ENCODE data around the gene CDK19. TPM values are rescaled to one million over a fixed set of nuclear protein-coding genes. Genes with fewer than 3 reads are reported as not detected.
"Not testable (repeated sequence)": the region's sequence is repeated elsewhere in the genome, so short reads cannot be mapped to it uniquely, and the experiment has no call there.

The CDK19 gene
- total and polyA plus RNA-seq, 2 of the 4 experiments (the other 2 are of a cell fraction) = 6.0 to 6.8 TPM

DNA sequence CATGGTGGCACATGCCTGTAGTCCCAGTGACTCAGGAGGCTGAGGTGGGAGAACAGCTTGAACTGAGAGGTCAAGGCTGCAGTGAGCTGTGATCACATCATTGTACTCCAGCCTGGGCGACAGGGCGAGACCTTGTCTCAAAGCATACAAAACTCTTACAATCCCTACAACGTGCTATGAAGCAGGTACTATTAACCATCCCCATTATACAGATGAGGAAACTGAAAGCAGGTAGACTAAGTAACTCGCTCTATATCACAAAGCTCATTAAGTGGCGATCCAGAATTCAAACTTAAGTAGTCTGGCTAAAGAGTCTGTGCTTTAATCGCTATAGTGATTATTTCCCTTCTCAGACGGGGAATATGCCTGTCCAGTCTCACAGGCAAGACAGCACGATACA is 54.7 kb downstream of the CDK19 start:
- H2AK9ac ChIP-seq (replicated peaks; ENCODE audit: low read depth, low read length, poor library complexity) = no peak overlapping the region
- H2BK20ac ChIP-seq (ENCODE audit: low read depth, low read length) = no peak overlapping the region
- H3K9me1 ChIP-seq (ENCODE audit: insufficient read depth, low read length) = no peaks in the 10 kb centered on the region
- H2AFZ ChIP-seq (replicated peaks; ENCODE audit: low read length, poor library complexity) = no peak overlapping the region
- H3K4ac ChIP-seq (ENCODE audit: low read depth, low read length) = no peak overlapping the region
- no peak overlapping the region for H4K8ac ChIP-seq (ENCODE audit: low read depth in 2 of 2, low read length in 2 of 2)
- H3K9me3 ChIP-seq (ENCODE audit: control insufficient read depth, insufficient read depth, low read length) = no peaks in the 10 kb centered on the region
- H3K36me3 ChIP-seq (ENCODE audit: control insufficient read depth, insufficient read depth, low read length) = no peaks in the 10 kb centered on the region
- no peak overlapping the region for H2BK120ac ChIP-seq (ENCODE audit: low read depth, low read length)
- ATAC-seq (ENCODE audit: low read depth) = no peak
- H3K4me1 ChIP-seq (ENCODE audit: control insufficient read depth, insufficient read depth, low read length) = no peaks in the 10 kb centered on the region
- H3K27ac ChIP-seq (ENCODE audit: insufficient read depth, low read length) = no peak overlapping the region
- H3K23ac ChIP-seq (ENCODE audit: low read depth, low read length) = no peak overlapping the region
- in situ Hi-C loops (cut with MboI; ENCODE audit: low sequenced_read_pairs) (no loop called here), intact Hi-C loops (cut with micrococcal nuclease) (no loop called here), dilution Hi-C loops (cut with HindIII; ENCODE audit: low sequenced_read_pairs, unreplicated experiment) (no loop called here)
- no peak overlapping the region for H4K91ac ChIP-seq (ENCODE audit: insufficient read depth, low read depth, low read length)
- TF ChIP-seq MXI1 (IDR thresholded peaks at IDR 0.05; ENCODE audit: borderline replicate concordance, low read depth, low read length) = no peak
- no peak for TF ChIP-seq RFX5 (IDR thresholded peaks at IDR 0.05; ENCODE audit: low read depth, low read length)
- TF ChIP-seq FOS (IDR thresholded peaks at IDR 0.05; ENCODE audit: low read depth, low read length) = no peak
- no peak for TF ChIP-seq CEBPB (IDR thresholded peaks at IDR 0.05; ENCODE audit: low read depth, low read length)
- no peak overlapping the region for H3K4me3 ChIP-seq (ENCODE audit: insufficient read depth, low read depth, low read length)
- DNase-seq = no peak
- 100% methylated on average over 2 of the region's 8 CpGs; no CpG with 5 or more reads in 1 of the 2 experiments for WGBS, 2 experiments (ENCODE audit: extremely low coverage in 2 of 2, insufficient read length in 1 of 2)
- H2BK5ac ChIP-seq (ENCODE audit: low read depth, low read length, poor library complexity, severe bottlenecking) = no peak overlapping the region
- no peak overlapping the region for H3K4me2 ChIP-seq (ENCODE audit: low read depth, low read length)
- CTCF ChIA-PET = no interaction called here
- H3K9ac ChIP-seq (ENCODE audit: low read depth, low read length) = no peak overlapping the region
- H3K27me3 ChIP-seq (ENCODE audit: control insufficient read depth, insufficient read depth, low read length) = no peaks in the 10 kb centered on the region
- no peak overlapping the region for H3K14ac ChIP-seq (replicated peaks; ENCODE audit: low read depth, low read length)
- H2AK5ac ChIP-seq (ENCODE audit: low read depth, low read length) = no peak overlapping the region
- POLR2A ChIA-PET (ENCODE audit: unreplicated experiment) = no interaction called here
- H3K18ac ChIP-seq (ENCODE audit: low read depth, low read length) = no peak overlapping the region
- BruUV-seq (replicated peaks) = no TSS peak
- H4K20me1 ChIP-seq (ENCODE audit: insufficient read depth, low read length) = no peaks in the 10 kb centered on the region
- H3K56ac ChIP-seq (ENCODE audit: extremely low read depth, insufficient read depth, low read length) = no peak overlapping the region
- peaks cover 2 to 8% of the 10 kb centered on the region in 2 experiments; a peak in 3 of 4 replicates for H3K79me1 ChIP-seq (ENCODE audit: low read depth in 1 of 2, low read length in 2 of 2)
- H4K5ac ChIP-seq (ENCODE audit: low read depth, low read length) = no peak overlapping the region
- no peak overlapping the region for H2BK15ac ChIP-seq (ENCODE audit: low read depth, low read length)

DNA sequence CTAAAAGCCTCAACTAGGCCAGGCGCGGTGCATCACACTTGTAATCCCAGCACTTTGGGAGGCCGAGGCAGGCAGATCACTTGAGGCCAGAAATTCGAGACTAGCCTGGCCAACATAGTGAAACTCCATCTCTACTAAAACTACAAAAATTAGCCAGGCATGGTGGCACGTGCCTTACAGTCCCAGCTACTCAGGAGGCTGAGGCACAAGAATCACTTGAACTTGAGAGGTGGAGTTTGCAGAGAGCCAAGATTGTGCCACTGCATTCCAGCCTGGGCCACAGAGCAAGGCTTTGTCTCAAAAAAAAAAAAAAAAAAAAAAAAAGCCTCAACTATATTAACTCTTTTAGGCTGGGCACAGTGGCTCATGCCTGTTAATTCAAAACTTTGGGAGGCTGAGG is 55.2 kb downstream of the CDK19 start:
- H2BK20ac ChIP-seq (ENCODE audit: low read depth, low read length); POLR2A ChIA-PET (ENCODE audit: unreplicated experiment); H4K20me1 ChIP-seq (ENCODE audit: insufficient read depth, low read length); H3K9ac ChIP-seq (ENCODE audit: low read depth, low read length); H3K4ac ChIP-seq (ENCODE audit: low read depth, low read length); dilution Hi-C loops (cut with HindIII; ENCODE audit: low sequenced_read_pairs, unreplicated experiment); H3K27ac ChIP-seq (ENCODE audit: insufficient read depth, low read length); H3K36me3 ChIP-seq (ENCODE audit: control insufficient read depth, insufficient read depth, low read length); H3K18ac ChIP-seq (ENCODE audit: low read depth, low read length); H4K8ac ChIP-seq (ENCODE audit: low read depth in 2 of 2, low read length in 2 of 2); H3K14ac ChIP-seq (replicated peaks; ENCODE audit: low read depth, low read length); H3K9me1 ChIP-seq (ENCODE audit: insufficient read depth, low read length); in situ Hi-C loops (cut with MboI; ENCODE audit: low sequenced_read_pairs); H3K4me3 ChIP-seq (ENCODE audit: insufficient read depth, low read depth, low read length); H2BK5ac ChIP-seq (ENCODE audit: low read depth, low read length, poor library complexity, severe bottlenecking); BruUV-seq (replicated peaks); H3K56ac ChIP-seq (ENCODE audit: extremely low read depth, insufficient read depth, low read length); H2AFZ ChIP-seq (replicated peaks; ENCODE audit: low read length, poor library complexity); ATAC-seq (ENCODE audit: low read depth); H3K4me1 ChIP-seq (ENCODE audit: control insufficient read depth, insufficient read depth, low read length); H4K91ac ChIP-seq (ENCODE audit: insufficient read depth, low read depth, low read length); H4K5ac ChIP-seq (ENCODE audit: low read depth, low read length); DNase-seq; H2BK15ac ChIP-seq (ENCODE audit: low read depth, low read length); H2BK120ac ChIP-seq (ENCODE audit: low read depth, low read length); H2AK9ac ChIP-seq (replicated peaks; ENCODE audit: low read depth, low read length, poor library complexity); H3K9me3 ChIP-seq (ENCODE audit: control insufficient read depth, insufficient read depth, low read length); H3K27me3 ChIP-seq (ENCODE audit: control insufficient read depth, insufficient read depth, low read length); H2AK5ac ChIP-seq (ENCODE audit: low read depth, low read length); intact Hi-C loops (cut with micrococcal nuclease); H3K23ac ChIP-seq (ENCODE audit: low read depth, low read length); H3K4me2 ChIP-seq (ENCODE audit: low read depth, low read length); H3K79me1 ChIP-seq (ENCODE audit: low read depth in 1 of 2, low read length in 2 of 2): not testable (repeated sequence)
- no CpG with 5 or more reads among the region's 5 CpGs for WGBS, 2 experiments (ENCODE audit: extremely low coverage in 2 of 2, insufficient read length in 1 of 2)
- CTCF ChIA-PET = interaction anchor here (0.8 kb wide), 1 partner anchor 23 kb away, joined by 5 read pairs; no protein-coding TSS in a partner anchor

Data from IMR-90 (cell line).